GM19467 (cell line): ENCODE measurements around the gene GHRL.
"Not testable (repeated sequence)": the region's sequence is repeated elsewhere in the genome, so short reads cannot be mapped to it uniquely, and the experiment has no call there.

Source experiments
- ATAC-seq: cut with Tn5 transposase; IDR thresholded peaks from one replicate; pipeline ENCODE4 v1.9.1; 2021; ENCODE audit warnings: mild to moderate bottlenecking, moderate library complexity; ENCODE audit not compliant: unreplicated experiment

Gene GHRL

DNA sequence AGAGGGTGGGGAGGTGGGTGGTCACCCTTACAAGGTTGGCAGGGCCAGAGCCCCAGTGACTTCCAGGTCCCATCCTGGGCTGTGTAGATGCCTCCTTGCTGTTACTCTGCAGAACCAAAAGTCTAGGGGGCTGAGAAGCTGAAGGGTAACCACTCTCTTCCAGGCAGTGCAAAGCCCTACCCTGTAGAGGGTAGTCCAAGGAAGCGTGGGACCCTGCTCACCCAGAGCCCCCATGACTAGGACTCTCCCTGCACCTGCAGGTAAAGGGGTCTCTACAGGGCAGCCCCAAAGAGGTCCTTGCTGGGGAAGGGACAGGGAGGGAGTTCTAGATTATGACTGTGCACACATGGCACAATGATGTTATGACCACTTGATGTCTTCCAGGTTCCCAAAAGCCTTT is 14.2 kb downstream of the GHRL start:
- no peak for ATAC-seq

DNA sequence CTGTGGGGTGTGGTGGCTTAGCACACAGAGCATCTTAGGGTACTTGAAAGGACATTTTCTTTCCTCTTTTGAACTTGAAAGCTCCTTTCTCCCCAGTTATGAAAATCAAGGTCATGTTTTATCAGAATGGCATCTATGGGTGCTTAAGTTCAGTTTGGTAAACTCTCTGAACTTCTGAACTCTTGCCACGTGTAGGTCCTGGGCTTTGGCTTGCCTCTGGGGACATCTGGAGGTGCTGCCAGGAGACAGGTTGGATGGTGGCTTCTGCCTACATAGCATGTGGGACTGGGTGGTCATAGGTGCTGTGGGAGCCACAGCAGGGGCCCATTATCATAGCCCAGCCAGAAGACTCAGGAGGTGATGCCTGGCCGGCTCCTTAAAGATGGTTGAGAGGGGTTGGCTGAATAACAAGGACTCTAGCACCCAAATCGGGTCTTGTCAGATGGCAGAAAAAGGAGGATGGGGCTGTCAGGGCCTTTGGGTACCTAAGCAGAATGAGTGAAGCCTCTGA is 15.6 kb downstream of the GHRL start:
- ATAC-seq = no peak

DNA sequence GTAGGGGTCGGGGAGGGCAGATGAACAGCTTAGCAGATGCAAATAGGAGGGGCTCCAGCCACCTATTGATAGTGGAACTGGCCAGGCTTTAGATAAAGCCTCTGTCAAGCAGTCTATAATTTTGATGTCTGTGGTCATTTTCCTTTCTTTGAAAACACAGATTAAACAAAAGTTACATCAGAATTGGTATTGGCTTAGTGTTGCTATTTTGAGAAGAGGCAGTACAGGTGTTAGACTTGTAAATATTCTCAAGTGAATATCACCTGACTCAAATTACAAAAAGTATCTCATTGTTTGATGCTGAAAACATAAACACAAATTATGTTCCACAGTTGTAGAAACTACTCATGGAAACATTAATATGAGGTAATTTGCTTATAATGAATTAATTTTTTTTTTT is 18.1 kb downstream of the GHRL start:
- no peak for ATAC-seq

DNA sequence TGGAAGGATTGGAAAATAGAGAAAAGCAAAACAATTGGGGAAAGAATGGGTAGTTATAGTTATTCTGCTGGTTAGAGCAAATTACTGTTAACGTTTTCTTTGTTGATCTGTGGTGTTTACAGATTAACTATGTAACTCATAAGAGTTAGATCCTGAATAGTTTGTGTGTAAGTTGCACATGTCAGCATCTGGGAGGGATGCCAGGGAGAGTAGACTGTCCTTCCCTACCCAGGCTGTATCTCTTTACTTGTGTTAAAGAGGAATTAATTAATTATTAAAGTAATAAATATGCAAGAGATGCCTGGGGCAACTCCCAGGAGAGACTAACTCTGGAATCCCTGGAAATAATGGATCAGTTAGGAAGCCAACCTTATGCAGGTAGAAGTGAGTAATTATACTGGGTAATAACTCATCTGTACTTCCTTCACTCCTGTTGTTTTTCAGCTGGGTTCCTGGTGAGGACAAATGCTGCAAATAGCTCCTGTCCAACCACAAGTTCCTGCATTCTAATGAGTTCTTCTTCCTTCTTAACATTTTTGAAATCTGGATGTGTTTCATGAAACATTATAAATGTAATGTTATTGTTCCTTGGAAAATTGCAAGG is 18.9 kb downstream of the GHRL start:
- no peak for ATAC-seq

DNA sequence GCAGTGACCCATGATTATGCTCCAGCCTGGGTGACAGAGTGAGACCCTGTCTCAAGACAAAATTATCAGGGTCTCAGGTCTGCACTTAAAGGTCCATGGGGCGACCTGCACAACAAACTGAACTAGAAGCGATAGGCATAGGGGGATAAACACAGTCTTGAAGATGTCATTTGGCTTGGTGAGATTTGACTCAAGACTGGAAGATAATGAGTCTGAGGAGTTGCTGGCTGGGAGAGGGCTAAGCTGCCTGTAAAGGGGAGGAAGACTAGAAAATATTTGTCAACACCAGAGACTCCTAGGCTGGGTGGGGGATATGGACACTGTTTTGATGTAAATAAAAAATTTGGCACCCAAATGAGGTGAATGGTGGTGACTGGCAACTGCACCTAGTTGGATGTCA is 19.8 kb downstream of the GHRL start:
- no peak for ATAC-seq

DNA sequence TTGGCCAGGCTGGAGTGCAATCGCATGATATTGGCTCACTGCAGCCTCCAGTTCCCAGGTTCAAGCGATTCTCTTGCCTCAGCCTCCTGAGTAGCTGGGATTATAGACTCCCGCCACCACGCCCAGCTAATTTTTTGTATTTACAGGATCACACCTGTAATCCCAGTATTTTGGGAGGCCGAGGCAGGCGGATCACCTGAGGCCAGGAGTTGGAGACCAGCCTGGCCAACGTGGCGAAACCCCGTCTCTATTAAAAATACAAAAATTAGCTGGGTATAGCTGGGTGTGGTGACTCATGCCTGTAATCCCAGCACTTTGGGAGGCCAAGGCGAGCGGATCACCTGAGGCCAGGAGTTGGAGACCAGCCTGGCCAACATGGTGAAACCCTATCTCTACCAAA is 20.3 kb downstream of the GHRL start:
- ATAC-seq = not testable (repeated sequence)

DNA sequence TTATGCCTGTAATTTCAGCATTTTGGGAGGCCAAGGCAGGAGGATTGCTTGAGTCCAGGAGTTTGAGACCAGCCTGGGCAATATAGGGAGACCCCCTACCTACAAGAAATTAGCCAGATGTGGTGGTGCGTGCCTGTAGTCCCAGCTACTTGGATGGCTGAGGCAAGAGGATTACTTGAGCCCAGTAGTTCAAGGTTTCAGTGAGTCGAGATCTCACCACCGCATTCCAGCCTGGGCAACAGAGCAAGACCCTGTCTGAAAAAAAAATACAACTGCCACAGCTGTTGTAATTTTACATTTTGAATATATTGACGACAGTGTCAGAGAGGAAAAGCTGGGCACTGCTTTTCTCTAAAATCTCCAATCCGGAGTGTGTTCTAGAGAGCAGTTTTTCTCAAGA is 23.3 kb downstream of the GHRL start:
- ATAC-seq = no peak

DNA sequence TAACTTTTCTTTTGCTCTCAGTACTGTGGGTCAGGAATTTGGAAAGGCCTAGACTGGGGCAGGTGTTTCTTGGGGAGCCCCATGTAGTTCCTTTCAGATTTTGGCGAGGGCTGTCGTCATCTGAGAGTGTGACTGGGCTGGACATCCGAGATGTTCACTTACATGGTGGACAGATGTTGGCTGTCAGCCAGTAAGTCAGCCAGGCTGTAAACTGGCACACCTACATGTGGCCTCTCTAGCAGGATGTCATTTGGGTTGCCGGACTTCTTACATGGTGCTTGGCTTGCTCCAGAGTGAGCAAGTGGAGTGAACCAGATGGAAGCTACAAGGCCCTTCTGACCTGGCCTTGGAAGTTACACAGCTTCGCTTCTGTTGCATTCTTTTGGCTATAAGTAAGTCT is 23.8 kb downstream of the GHRL start:
- no peak for ATAC-seq

DNA sequence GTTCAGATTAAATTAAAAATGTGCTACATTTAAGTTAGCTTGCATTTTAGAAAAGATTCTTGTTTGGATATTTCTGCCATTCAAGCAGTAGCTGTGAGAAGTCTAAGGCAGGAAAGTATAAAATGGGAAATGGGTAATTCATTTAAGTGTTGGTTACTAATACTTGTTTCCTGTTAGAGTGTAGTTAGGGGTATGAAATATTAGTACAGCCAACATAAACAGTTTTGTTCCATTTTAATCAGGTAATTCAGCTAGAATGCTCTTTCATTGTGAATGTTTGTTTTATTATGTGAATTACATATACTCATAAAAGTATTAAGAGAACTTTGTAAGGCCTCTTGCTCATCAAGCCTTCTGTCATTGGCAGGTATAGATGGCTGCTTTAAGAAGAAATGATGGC is 24.6 kb downstream of the GHRL start:
- ATAC-seq = no peak

DNA sequence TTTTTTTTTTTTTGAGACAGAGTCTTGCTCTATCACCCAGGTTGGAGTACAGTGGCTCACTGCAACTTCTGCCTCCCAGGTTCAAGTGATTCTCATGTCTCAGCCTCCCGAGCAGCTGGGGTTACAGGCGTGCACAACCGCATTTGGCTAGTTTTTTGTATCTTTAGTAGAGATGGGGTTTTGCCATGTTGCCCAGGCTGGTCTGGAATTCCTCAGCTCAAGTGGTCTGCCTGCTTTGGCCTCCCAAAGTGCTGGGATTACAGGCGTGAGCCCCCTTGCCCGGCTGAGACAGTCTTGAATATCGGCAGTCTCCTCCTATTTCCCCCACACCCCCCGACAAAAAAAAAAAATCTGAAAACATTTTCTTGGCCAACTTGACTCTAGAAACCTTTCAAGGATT is 25.8 kb downstream of the GHRL start:
- ATAC-seq = not testable (repeated sequence)

DNA sequence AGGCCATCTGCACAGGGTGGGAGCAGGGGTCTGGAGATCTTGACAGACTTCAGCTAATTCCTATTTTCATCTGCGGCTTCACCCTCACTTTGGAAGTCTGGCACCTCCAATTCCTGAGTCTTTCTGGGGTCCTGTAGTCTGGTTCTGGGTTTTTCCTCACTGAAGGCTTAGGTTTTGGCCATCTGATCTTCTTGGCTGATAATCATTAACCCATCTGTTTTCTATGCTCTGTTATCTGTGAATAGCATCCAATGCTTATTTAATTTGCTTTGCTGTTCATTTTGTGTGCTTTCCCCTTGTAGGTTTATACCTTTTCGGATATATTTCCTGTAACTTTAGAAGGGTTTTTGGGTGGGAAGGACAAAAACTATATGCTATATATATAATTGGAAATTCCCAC is 26.9 kb downstream of the GHRL start:
- no peak for ATAC-seq

DNA sequence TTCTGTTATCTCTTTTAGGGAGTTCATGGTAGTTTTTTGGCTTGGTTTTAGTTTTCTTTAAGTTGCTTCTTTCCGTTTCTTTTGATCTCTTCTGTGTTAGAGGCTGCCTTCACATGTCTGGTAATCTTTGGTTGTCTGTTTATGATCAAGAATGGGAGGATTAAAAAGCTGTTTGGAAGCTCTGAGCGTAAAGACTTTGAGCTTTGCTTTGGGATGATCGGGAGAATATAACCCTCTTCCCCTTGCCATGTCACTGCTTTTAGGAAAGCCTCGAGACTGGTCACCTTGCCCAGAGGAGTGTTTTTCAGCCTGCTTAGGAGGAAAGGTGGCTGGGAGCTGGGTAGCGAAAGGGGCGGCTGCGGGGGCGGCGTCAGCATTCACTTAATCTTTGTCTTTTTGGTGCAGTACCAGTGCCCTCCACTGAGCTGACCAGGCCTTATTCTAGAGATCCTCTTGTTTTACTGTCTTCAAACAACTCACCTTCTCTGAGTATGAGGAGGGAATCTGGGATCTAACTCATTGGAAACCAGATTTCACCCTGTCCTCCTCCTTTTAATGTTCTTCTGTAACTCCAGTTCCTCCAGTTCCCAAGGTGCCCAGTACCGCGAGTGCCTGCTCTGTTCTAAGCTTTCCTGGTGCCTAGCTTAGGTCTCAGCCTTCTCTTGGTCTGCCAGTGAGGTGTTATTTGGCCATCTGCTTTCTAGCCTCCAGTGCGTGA is 28.9 kb downstream of the GHRL start:
- ATAC-seq = no peak

DNA sequence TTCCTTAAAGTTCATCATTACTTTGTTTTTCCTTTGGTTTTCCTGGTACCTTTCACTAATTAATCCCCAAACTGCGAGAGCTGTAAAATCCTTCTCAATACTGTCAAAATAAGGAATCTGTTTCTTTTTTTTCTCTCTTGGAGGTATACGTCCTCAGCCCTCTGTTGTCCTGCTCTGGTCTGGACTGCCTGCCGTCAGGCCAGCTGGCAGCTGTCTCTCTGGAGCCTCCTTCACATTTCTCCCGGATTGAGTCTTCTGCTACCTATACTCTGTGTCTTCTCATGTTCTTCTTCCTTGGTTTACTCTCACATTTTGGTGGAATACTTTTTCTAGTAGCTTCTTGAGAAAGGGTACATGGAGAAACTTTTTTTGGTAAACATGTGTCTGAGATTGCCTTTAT is 30.7 kb downstream of the GHRL start:
- no peak for ATAC-seq

DNA sequence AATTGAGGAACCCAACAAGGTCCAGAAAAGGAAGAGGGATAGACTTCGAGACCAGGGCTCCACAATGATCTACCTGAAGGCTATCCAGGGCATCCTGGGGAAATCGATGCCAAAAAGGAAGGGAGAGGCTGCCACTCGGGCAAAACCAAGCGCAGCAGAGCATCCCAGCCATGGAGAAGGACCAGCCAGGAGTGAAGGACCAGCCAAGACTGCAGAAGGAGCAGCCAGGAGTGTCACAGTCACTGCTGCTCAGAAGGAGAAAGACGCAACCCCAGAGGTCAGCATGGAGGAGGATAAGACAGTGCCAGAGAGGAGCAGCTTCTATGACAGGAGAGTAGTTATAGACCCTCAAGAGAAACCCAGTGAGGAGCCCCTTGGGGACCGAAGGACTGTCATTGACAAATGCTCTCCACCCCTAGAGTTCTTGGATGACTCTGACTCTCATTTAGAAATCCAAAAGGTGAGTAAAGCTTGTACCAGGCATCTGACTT is 32.5 kb downstream of the GHRL start:
- no peak for ATAC-seq

DNA sequence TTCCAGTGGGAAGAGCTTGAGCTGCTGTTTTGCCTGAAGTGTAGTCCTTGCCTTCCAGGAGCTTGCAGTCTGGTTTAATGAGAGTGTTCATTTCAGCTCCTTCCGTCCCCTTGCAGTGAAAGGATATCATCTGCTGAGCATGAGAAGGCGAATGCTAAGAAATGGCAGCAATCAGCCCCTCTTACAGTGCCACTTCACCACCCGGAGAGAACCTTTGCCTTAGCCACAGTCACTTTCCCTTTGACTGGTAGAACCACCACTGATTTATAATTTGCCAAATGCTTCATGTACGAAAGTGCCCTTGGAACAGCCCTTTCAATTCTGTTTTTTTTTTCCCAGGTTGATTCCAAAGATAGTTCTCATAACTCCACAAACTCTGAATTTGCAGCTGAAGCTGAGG is 32.9 kb downstream of the GHRL start:
- no peak for ATAC-seq

DNA sequence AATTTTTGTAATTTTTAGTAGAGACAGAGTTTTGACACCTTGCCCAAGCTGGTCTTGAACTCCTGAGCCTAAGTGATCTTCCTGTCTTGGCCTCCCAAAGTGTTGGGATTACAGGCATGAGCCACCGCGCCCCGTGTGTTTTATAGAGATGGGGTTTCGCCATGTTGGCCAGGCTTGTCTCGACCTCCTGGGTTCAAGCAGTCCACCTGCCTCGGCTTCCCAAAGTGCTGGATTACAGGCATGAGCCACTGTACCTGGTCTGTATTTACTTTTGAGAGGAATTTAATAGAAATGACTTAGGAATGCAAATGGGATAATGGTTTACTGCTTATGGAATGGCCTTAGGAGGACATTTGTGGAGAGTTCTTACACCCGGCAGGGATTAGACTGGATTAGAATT is 33.7 kb downstream of the GHRL start:
- ATAC-seq = no peak

DNA sequence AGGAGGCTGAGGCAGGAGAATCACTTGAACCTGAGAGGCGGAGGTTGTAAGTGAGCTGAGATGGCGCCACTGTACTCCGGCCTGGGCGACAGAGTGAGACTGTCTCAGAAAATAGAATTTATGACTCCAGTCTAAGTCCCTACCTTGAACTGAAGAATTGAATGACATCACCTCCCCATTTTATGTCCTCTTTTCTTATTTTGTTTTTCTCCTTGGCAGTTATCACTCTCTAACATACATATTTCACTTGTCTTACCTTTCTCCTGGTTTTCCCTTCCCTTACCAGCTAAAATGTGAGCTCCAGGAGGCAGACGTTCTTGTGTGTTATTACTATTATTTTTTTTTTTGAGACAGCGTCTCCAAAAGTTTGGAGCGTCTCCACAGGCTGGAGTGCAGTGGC is 36.9 kb downstream of the GHRL start:
- ATAC-seq = no peak

DNA sequence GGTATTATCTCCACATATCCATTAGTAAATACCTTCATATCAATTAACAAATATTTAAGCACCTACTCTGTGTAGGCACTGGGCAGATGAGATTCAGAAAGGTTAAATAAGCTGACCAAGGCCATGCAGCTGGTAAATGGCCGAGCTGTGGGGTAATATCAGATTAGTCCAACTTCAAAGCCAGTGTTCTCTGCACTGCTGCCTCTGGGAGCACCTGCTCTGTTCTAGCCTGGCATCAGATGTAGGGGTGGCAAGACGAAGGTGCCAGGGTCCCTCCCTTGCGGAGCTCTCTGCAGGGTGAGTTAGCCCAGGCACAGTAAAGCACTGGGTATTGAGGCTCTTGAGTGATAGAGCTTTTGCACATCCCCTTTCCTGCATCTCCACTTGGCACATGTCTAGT is 39.0 kb downstream of the GHRL start:
- ATAC-seq = no peak

DNA sequence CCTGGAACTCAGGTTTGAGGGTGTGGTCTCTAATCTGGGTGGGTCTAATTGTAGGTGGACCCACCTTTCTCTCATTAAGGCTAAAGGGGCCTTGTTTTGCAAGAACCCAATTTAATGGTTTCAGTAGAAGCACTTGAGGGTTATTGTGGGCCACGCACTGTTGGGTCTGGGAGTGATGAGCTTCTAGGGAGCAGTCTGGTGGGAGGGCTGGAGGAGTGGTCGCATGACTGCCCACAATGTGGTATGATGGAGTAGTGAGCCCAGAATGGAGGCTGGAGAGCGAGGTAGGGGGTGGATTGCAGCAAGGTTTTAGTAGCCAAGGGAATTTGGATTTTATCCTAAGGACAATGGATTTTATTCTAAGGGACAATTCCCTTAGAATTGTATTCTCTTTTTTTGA is 41.7 kb downstream of the GHRL start:
- ATAC-seq = no peak

DNA sequence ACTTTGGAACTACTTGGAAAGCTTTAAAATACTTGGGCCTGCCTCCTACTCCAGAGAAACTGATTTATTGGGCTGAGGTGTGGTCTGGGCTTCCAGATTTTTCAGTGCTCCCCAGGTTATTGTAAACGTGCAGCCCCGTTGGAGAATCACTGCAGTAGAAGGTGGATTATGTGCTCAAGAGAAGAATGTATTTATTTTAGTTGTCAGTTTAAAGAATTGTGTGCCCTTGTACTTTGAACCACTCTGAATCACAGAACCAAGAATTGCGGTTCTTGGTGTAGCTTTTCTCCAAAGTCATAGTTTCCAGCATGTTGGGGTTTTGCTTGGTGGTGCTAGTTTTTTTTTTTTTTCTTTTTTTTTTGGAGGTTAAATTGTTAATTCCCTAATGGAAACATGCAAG is 42.9 kb downstream of the GHRL start:
- ATAC-seq = no peak

DNA sequence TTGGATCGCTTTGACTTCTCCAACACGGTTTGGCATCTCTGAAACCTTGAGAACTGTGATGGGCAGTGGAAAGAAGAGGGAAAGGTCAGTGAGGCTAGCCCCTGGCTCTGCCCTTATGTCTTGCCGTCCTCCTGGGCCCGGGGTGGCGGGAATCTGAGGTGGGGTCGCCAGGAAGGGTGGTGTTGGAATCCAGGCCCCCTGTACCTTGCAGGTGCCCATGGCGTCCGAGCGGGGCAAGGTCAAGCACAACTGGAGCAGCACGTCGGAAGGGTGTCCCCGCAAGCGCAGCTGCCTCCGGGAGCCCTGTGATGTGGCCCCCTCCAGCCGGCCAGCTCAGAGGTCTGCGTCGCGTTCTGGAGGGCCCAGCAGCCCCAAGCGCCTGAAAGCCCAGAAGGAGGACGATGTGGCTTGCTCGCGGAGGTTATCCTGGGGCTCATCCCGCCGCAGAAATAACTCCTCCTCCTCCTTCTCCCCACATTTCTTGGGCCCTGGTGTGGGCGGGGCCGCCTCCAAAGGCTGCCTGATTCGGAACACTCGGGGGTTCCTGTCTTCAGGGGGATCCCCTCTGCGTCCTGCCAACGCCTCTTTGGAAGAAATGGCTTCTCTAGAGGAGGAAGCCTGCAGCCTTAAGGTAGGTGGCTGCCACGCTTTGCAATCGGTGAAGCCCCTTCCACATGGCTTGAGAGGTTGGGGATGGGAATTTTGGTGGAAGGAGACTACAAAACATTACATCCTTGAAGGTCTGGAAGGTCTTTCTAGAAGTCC is 43.6 kb downstream of the GHRL start:
- ATAC-seq = no peak
